ENCODE data around the gene KCNK15.
"Not testable (repeated sequence)": the region's sequence is repeated elsewhere in the genome, so short reads cannot be mapped to it uniquely, and the experiment has no call there.

Gene KCNK15

GRCh38 chr20:44745598-44746366 is at the start of gene KCNK15:
Gene KCNK15 (plus strand): TSS chr20:44745865. CDS start chr20:44745911, 46 bp downstream.
- DNase-seq (ENCODE audit: low read depth), result peak; percentile 21

DNA sequence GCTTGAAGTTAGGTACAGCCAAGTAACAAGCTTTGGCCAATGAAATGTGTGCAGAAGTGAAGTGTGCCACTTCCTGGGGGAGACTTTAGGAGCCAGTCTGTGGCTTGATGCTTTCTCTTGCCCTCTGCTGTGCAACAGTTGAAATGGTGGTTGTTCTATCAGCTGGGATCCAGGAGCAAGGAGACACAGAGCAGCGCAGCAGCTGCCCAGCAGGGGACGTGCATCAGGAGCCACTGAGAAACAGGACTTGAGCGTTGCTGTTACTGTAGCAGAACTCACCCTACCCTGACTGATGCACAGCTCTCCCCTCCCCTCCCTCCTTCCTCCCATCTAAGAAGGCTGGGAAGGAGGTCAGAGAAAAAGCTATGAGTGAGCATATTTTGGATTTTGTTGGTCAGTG is 49.4 kb upstream of the KCNK15 start:
- no peak for DNase-seq (ENCODE audit: low read depth)

- DNase-seq (ENCODE audit: low read depth), result not testable (repeated sequence)
Observed at GRCh38 chr20:44697041-44697440, 48.6 kb upstream of the KCNK15 start.

- no peak for DNase-seq (ENCODE audit: low read depth)
Observed at GRCh38 chr20:44698351-44698750, 47.3 kb upstream of the KCNK15 start.

GRCh38 chr20:44700306-44700705 is 45.4 kb upstream of the KCNK15 start:
- DNase-seq (ENCODE audit: low read depth), result no peak

- no peak for DNase-seq (ENCODE audit: low read depth)
Observed at GRCh38 chr20:44701118-44701857, 44.4 kb upstream of the KCNK15 start.

- no peak for DNase-seq (ENCODE audit: low read depth)
Observed at GRCh38 chr20:44701858-44702256, 43.8 kb upstream of the KCNK15 start.

- no peak for DNase-seq (ENCODE audit: low read depth)
Observed at GRCh38 chr20:44702776-44703175, 42.9 kb upstream of the KCNK15 start.

DNA sequence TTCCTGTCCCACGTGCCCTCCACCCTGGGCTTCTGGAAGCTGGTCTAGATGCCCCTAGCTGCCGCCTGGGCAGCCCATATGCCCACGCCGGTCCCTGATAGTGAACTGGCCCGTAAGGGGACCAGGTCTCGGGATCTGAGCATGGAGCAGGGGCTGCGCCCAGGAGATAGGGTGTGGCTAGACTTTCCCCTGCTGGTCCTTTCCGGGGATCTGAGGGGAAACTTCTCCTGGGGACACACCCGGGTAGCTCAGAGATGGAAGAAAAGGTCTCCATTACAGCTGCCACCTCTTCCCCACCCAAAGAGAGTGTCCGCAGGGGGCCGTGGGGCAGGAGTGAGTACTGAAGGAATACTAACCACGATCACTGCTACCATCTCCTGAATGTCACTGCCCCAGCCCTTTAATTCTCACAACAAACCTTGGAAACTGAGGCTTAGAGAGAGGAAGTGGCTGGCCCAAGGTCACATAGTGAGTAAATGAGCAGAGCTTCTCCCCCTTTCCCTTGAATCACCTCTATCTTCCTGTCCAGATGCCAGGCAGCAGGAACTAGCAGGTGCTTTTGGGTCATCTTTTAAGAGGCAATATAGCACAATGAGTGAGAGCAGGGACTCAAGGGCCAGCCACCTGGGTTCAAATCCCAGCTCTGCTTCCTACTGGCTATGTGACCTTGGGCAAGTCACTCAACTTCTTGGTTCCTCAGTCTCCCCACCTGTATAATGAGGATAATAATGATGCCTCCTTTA is 42.3 kb upstream of the KCNK15 start:
- no peak for DNase-seq (ENCODE audit: low read depth)

DNA sequence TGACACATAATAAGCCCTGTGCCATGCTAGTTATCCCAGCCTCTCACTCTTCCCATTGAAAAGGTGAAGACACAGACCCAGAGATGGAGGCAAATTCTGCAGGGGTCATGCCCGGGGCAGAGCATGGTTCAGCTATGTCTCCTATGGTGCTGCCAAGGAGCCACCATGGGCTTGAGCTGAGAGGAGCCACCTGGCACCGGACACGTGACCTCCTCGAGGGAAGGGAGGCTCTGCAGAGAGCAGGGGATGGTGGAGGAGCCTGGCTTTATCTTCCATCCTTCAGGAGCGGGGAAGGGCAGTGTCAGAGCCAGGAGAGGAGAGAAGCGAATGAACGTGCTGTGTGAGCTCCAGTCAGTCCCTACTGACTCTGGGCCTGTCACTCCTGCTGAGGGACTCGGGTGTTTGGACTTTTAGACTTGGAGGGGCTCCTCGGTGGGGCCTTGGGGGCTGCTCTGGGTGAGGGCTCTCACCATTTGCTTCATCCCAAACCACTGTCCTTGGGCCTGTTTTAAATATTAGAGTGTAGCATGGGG is 41.6 kb upstream of the KCNK15 start:
- no peak for DNase-seq (ENCODE audit: low read depth)

DNA sequence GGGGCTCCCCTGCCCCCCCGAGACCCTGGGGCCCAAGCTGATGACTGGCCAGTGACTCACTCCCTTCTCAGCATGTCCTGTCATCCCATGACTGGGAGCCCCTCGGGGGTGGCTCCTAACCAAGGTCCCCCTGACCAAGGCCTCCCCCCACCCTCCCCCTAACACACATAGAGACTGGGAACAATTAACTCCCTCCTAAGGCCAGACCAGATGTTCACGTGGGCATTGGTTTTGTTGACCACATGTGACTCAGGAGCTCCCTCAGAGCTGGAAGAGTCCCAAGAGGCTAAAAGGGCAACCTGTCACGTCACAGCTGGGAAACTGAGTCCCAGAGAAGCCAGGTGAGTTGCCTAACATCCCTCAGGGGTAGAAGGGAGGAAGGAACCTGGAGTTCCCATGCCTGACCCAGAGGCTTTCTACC is 41.1 kb upstream of the KCNK15 start:
- no peak for DNase-seq (ENCODE audit: low read depth)

- DNase-seq (ENCODE audit: low read depth), result no peak
Observed at GRCh38 chr20:44705364-44706094, 40.1 kb upstream of the KCNK15 start.

GRCh38 chr20:44706301-44707017 is 39.2 kb upstream of the KCNK15 start:
- DNase-seq (ENCODE audit: low read depth), result no peak

- DNase-seq (ENCODE audit: low read depth), result no peak
Observed at GRCh38 chr20:44707018-44707579, 38.6 kb upstream of the KCNK15 start.

- no peak for DNase-seq (ENCODE audit: low read depth)
Observed at GRCh38 chr20:44709380-44709779, 36.3 kb upstream of the KCNK15 start.

GRCh38 chr20:44709797-44710196 is 35.9 kb upstream of the KCNK15 start:
- no peak for DNase-seq (ENCODE audit: low read depth)

DNA sequence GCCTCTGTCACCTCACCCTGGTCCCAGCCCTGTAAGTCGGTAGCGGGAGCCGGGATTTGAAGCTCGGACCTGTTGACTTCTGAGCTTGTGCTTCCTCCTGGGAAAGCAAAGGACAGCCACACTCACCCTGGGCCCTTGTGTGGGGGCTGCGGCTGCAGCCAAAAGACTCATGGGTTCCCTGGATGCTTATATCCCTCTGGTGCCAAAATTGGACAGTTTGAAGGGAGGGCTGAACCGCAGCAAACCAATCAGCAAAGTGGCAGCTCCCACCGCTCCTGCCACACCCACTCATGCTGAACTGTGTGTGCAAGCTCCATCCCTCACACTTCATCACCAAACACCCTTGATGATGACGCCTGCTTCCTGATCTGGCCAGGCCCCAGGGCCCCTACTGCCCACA is 34.4 kb upstream of the KCNK15 start:
- DNase-seq (ENCODE audit: low read depth), result no peak

DNA sequence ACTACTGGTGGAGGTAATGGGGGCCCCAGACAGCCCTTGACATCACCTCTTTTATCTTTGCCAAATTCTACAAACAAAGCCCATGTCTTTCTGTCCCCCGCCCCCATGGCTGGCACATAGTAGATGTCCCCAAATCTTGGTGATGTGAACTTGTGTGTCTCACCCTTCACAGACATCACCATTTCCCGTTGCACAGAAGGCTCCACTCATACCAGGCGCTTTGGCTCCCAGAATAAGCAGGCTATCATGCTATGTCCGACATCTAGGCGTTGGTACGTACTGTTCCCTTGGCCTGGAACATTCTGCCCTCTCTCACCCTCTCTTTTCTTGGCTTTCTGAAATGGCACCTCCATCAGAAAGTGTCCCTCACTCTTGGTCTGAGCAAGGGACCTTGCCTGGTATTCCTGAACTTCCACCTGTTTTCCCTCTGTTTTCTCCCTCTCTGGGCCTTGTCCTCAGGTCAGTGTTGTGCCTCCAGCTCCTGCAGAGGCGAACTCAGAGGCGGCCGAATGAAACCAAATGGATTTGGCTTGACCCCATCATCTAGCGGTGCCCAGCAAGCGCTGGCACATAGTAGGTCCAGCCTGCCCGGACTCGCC is 31.5 kb upstream of the KCNK15 start:
- DNase-seq (ENCODE audit: low read depth), result no peak

DNA sequence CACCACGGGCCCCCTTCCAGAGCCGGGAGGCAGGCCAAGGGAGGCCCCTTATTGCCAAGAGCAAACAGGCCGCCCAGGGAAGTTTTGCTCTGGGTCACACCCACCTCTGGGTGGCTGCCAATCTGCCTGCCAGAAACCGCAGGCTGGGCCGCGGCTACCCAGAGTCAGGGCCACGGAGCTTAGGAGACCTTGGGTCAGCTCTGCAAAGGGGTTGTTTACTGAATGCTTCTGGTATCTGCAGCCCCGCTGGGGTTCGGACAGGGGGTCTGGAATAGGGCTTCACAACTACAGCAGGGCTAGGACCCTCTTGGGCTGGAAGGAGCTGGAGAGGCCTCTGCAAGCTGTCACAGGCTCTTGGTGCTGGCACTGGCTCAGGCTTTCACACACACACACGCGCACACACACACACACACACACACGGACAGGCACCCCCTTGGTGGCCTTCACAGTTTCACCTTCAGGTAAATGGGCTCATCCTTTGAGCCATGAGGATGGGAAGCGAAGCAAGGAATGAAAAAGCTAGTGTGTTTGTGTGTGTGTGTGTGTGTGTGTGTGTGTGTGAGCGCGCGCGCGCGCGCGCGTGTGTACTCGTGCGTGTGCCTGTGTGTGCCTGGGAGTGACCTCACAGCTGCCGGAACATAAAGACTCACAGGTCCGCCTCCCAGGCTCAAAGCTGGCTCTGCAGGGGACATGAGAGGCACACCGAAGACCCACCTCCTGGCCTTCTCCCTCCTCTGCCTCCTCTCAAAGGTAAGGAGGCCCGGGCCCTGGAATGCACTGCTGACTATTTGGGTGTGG is 30.8 kb upstream of the KCNK15 start, which contains the start of gene CCN5:
TSS of gene CCN5 (plus strand) at position 669 of the 798 bp plus-strand sequence. CDS start at position 691, 22 bp downstream.
- no peak for DNase-seq (ENCODE audit: low read depth)
